GM03348 (cell line): ENCODE data around the gene MAPT.
"Not testable (repeated sequence)": the region's sequence is repeated elsewhere in the genome, so short reads cannot be mapped to it uniquely, and the experiment has no call there.

ENCODE experiments used
- DNase-seq: peaks from one replicate; pipeline ENCODE4 v3.0.0; 2012; ENCODE audit warnings: low spot score

Gene MAPT

DNA sequence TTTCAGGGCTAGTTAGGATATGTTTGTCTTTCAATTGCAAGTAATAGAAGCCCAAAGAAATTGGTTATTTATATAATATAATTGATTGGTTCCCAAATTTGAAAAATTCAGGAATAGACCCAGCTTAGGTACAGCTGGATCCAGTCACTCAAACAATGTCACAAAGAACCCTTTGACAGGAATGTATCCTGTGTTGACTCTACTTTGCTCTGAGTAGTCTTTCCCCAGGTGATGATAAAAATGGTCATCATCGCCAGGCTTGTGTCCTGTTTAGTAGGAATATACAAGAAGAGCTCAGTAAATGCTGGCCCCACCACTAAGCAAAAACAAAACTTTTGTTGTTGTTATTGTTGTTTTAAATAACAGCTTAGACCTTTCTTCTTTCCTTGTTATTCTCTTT is 35.0 kb downstream of the MAPT start:
- no peak for DNase-seq

DNA sequence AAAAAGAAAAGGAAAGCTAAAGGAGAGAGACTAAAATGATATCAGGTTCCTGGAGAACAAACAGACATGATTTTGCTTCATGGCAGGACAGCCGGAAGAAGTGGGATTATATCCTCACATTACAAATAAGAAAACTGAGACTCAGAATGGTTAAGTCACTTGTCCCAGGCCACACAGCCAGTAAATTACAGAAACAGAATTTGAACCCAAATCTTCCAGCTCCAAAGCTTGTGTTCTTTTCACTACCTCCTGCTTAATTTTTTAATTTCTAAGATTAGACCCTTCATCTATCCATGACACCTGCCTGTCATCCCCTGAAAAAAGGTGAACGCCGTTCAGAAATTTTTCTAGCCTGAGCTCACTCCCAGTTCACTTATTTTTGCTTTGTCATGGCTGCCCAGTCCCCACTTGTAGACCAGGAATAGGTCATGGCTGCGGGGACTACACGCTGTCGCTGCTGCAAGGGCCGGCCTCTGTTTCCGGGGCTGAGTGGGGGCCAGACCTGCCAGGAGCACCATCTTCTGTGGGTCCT is 36.1 kb downstream of the MAPT start:
- DNase-seq = no peak

DNA sequence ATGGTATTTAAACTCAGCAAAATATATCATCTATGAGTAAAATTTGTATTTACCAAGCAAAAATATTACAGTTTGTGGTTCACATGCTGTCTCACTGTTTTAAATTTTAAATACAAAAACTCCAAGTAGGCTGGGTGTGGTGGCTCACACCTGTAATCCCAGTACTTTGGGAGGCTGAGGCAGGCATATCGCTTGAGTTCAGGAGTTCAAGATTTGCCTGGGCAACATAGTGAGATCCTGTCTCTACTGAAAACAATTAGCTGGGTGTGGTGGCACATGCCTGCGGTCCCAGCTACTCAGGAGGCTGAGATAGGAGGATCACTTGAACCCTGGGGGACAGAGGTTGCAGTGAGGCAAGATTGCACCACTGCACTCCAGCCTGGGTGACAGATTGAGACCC is 37.3 kb downstream of the MAPT start:
- DNase-seq = no peak

DNA sequence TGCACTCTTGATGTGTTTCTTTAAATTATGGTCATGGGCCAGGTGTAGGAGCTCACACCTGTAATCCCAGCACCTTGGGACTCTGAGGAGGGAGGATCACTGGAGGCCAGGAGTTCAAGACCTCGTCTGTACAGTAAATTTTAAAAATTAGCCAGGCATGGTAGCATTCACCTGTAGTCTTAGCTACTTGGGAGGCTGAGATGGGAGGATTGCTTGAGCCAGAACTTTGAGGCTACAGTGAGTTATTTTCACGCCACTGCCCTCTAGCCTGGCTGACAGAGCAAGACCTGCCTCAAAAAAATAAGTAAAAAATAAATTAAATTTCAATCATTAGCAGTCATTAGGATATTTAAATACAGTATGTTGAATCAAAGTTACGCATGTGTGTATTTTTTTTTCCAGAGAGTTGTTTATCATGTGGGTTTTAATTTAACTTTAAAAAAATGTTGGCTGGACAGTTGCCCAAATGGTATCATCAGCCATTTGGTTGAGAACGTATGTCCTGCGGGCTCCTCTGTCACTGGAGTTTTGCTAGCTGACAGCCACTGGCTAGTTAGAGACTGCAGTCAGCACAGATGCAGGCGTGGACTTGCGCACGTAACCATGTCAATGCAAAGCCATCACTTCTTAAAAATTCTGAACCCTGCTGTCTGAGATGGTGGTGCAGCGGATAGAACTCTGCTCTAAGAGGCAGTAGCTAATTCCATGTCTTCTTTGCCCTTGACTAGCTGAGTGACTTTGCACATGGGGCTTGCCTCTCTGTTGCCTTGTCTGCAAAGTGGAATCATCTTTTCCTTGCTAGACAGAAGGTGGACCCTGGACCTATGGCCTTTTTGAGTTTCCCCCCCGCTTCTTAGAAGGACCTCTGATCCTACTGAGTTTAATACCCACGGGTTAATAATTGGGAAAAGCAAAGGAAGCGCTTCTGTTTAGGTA is 40.0 kb downstream of the MAPT start:
- DNase-seq = no peak

DNA sequence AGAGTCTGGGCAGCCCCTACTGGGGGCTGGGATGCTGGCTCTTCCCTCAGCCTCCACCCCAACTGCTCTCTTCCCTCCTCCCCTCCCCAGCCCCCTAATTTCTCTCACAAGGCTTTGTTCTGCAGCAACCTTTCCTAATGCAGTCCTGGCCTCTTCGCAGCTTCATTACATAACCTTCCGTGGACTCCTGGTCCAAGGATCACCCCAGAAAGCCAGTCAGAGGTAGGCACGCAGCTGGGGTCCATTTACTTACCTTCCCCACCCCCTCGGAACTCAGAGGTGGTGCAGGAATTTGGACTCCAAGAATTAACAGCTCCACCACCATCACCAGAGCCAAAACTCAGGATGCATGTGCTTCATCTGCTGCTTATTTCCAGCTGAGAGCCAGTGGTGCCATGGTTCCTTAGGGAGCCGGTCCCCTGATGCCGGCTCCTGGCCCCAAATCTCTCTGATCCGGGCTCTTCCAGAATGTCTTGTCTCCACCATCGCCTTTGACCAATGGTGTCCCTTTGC is 40.9 kb downstream of the MAPT start:
- no peak for DNase-seq

DNA sequence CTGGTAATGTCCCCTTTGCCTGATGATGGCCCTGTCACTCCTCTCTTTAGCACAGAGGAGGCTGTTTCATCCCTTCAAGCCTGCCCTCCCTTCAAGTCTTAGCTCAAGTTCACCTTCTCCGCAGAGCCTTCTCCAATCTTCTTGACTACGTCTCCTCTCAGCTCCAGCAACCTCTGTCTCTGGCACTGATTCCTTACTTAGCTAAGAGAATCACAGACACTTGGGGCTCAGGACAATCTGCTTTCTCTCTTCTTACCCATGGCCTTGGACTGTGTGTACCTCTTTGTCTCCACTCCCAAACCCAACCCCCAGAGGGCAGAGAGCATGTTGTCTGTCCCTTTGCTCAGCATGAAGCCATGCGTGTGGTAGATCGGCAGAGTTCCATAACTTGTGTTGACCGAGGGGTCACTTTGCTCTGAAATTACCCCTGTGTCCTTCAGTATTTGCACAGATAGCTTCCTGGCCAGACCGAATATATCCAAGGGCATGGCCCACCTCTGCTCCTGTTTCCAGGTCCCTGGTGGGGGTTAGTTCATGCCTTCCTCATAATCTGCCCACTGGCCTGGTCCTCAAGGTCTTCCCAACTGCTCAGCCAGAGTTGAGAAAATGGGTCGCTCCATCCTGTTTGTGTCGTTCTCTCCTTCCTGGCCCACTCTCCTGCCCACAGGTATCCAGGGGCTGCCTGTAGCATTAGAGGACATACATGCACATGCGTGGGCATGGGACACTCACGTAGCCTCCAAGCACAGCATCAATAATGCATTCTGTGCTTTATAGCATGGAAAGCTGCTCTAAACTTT is 41.6 kb downstream of the MAPT start:
- no peak for DNase-seq

DNA sequence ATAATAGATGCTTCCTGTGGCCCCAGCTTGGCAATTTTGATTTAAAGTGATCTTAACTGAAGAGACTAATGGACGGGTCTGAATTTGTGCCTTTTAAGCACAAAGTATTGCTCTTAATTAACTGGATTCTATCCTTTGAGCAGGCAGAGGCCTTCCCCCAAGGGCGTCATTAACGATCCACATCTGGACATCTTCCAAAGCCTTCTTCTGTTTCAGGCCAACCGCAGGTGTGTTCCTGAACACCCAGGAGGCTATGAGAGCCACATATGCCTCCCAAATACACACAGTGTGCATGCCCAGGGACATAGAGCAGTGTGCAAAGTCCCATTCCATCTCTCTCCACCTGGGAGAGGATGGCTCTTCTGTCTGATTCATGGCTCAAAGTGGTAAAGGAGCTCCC is 42.3 kb downstream of the MAPT start:
- no peak for DNase-seq

DNA sequence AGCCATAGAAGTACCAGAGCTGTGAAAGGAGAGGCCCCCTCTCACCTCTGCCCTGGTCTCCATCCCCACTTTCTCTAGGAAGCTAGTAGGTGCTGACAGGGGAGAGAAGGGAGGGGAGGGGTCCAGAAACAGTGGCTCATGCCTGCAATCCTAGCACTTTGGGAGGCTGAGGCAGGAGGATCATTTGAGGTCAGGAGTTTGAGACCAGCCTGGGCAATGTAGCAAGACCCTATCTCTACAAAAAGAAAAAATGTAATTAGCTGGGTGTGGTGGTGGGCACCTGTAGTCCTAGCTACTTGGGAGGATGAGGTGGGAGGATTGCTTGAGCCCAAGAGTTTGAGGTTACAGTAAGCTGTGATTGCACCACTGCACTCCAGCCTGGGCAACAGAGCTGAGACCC is 42.8 kb downstream of the MAPT start:
- not testable (repeated sequence) for DNase-seq

DNA sequence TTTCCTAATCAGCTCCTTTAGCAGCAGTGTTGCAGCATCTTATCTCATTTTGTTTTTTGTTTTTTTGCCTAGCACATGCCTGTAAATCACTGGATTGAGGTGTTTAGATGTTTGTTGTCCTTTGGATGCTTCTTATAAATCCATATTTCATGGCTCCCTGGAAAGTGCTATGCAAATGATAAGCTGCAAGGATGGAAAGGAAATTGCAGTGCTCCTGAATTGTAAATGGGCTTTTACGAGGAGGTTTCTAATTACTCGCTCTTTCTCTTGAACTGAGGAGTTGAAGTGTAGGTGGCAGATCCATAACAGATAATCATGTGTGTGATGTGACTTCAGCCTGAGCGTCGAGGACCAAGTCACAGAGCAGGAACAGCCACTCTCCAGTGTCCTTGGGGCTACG is 45.0 kb downstream of the MAPT start:
- no peak for DNase-seq

DNA sequence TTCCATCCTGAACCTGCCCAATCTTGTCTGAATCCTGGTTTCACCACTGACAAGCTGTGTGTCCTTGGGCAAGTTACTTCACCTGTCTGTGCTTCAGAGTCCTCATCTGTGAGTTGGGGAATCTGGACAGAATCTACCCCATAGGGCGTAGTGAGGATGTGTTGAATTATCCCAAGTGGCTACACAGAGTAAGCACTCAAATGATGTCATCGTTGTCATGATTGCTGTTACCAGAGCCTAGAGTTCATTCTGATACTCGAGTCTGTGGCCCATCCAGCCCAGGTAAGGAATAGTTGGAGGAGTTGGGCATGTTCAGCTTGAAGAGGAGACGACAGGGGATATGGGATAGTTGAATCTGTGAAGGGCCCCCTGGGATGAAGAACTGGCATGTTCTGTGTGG is 45.9 kb downstream of the MAPT start:
- no peak for DNase-seq

DNA sequence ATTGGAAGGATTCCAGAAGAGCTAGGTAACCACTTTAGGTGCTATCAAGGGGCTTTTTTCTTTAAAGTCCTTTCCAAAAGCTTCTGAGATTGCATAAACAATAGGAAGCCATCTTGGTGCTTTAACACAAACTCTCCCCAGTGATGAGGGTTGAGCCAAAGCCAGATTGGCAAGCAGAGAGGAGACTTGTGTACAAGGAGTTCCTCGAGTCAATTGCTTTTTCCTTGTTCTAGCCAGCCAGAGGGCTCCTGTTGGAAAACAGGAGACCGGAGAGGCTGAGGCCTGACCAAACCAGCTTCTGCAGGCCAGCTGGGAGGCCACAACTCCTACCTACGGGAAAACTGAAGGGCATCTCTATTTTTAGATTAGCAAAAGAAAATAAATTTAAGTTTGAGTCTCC is 46.5 kb downstream of the MAPT start:
- DNase-seq = no peak

DNA sequence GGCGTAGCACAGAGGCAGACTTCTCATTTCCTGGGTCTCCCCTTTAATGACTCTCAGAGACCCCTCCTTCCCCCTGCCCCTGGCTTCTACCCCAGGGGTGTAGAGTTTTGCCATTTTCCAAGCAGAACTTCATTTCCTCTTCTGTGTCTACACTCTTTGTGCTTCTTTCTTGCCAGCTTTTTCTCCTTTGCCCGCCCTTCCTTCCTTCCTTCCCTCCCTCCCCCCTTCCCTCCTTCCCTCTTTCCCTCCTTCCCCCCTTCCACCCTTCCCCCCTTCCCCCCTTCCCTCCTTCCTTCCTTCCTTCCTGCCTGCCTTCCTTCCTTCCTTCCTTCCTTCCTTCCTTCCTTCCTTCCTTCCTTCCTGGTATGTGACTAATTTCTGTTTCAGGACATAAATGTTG is 47.0 kb downstream of the MAPT start:
- DNase-seq = no peak

DNA sequence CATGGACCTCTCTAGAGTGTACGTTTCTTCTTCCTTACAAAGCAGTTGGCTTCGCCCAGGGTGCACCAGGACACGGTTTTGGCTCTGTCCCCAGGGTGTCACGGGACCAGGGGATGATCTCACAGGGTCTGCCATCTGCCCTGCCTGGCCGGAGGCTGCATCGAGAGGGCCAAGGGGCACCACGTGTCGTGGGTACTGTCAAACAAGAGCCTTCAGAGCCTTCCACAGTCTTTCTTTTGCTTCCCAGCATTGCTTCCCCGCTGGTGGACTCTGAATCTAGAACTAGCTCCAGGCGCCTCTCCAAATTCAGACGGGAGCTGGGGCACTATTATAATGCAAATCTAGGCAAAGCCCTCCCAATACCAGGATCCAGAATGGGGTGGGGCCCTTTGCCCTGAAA is 47.9 kb downstream of the MAPT start:
- DNase-seq = no peak

DNA sequence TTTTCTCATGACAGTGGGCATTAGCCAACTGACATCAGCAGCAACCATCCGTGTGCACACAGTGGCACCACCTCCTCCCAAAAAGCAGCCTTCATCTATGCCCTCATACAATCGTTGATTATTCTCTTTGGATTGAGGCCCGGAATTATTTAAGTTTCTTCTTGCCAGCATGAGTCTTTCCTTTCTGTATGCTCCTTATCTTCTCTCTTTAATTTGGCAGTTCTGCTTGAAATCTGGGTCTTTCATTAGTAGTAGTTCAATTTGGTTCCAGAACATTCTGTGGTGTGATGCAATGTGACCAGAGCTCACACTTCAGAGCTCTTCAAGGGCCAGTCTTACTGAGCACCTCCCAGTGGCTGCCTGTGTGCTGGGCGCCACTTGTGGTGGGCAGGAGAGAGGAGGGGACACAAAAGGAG is 52.5 kb downstream of the MAPT start:
- DNase-seq = no peak

DNA sequence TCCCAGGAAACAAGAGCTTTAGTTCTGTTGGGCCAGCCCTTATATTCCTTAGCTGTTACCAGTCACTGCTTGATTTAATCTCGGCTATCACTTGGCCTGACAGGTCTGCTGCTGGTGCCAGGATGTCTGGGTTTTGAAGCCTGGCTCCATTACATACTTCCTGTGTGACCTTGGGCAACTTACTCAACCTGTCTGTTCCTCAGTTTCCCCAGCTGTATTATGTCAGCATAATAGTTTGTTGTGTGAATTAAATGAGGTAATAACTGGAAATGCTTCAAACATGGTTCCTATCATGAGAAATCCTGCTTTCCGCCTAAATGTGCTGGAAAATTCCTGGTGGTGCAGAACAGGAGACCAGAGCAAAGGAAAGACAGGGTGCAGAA is 54.1 kb downstream of the MAPT start:
- DNase-seq = no peak

DNA sequence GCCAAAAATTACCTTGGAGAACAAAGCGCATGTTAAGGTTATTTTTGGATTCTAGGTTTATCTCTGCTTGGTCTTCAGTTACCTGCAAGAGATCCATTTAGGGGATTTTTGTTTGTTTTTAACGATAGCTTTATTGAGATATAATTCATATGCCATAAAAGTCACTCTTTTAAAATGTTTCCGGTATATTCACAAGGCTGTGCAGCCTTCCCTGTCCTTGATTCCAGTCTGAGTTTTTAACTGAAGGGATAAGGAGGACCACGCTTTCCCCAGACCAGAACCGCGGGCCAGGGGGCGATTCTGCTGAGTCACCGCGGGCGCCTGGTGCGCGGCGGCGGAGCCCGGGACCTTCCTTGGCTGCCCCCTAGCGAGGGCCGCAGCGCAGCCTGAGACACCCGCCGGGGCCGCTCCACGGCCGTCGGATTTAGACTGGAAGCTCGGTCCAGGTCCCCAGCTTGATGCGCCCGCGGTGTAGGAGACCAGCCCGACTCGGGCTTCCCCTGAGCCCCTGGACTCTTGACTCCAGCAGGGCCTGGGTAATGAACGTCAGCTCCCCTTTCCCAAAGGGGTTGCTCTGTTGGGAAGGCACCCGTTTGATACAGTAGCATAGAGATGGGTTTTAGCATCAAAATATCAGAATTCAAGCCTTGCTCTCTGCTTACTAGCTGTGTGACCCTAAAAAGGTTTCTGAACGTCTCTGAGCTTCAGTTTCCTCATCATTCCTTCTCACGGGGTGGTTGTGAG is 54.7 kb downstream of the MAPT start:
- DNase-seq = peak; percentile 95

DNA sequence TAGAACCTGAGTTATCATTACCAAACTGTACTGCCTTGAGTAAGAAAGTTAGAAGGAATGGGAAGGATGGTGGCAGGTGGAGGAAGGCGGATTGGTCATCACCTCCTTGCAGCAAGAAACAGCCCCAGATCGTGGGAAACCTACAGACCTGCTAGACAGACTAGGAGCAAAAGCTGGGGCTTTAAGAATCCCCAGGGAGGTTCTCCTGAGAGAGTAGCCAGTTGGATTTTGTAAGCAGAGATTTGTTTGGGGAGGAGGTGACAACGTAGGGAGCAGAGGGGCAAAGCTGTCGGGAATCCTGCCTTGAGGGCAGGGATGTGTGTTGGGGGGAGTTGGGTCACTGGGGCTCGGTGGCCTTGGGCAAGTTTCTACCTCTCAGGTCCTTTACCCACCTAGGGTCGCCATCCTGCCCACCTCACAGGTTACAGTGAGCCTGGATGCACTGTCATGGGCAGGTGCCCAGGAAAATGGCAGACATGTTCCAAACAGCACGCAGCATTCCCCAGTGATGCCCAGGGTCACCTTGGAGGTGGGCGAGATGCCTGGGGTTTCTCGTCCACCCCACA is 55.5 kb downstream of the MAPT start:
- DNase-seq = no peak

DNA sequence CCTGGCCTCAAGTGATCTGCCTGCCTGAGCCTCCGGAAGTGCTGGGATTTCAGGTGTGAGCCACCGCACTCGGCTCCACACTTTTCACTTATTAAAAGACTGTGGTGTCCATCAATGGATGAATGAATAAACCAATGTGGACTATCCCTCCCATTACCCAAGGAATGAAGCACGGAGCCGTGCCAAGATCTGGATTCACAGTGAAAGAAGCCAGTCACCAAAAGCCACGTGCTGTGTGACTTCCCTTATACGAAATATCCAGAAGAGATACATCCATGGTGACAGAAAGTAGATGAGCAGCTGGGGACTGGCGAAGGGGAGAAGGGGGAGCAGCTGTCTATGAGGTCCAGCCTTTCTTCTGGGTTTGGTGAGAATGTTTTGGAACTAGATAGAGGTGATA is 56.5 kb downstream of the MAPT start:
- DNase-seq = no peak

DNA sequence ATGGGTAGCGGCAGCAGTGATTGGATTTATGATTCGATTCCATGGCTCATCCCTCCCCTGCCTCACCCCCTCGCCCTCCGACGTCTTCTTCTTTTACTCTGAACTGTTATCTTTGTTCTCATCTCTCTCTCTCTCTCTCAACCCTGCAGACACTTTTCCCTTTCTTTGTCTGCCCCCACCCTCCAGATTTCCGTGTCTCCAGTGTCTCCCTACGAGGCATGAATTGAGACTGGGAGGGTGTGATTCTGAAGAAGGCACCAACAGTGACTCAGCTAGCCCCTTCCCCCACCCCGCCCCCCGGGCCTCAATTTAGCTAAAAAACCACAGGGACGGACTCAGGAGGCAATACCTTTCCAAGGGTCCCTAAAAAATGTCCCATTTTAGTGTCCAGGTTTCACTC is 57.0 kb downstream of the MAPT start:
- no peak for DNase-seq

DNA sequence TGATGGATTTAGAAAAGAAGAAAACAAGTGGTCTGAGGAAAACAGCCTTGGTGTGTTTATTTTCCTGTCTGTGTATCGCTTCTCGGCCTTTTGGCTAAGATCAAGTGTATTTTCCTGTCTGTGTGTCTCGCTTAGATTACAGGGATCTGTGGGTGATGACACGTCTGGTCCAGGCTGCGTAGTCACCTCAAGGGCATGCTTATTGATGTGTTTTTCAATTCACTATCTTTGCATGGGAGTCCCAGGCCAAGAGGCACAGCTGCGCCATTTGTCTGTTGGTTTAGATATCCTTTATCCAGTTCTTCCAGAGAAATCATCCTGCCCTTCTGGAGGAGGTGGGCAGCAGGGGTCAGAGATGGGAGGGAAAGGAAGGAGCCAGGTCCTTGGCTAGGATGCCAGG is 57.6 kb downstream of the MAPT start:
- DNase-seq = no peak

DNA sequence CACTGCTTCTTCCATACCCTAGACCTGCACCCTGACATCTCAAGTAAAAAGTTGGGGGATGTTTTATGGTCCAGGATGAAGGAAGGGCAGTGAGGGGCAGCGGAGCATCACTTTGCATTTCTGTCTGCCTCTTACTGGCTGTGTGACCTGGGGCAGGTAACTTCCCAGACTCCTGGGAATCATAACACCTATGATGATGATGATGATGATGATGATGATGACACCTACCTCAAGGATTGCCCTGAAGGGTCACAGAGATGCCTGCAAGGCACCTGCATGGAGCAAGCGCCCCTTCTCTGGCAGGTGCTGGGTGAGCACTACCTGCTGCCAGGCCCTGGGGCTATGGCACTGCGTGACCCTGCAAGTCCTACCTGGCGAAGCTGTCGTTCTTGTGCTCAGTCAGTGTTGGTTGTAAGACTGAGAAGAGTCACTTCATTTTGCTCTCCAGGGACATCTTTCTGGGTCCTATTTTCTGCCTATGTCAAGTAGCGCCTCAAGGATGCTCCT is 58.5 kb downstream of the MAPT start:
- no peak for DNase-seq

DNA sequence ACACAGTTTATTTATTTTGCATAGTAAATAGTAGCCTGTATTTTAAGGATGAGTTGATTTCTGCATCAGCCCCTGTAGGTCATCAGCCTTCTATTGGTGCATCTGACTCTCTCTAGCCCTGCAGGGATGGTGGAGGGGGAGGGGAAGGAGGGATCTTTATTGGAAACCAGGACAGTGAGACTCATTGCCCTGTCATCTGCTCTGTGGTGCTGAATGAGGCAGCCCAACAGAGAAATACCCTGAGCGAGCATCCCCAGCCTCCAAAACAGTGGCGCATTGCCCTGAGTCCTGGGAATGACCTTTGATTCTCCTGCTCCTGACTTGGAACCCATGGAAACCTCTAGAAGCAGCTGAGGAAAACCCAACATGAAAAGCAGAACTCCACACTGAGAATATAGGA is 59.2 kb downstream of the MAPT start:
- no peak for DNase-seq
